ENCODE data around the gene HIPK4.

Gene HIPK4

DNA sequence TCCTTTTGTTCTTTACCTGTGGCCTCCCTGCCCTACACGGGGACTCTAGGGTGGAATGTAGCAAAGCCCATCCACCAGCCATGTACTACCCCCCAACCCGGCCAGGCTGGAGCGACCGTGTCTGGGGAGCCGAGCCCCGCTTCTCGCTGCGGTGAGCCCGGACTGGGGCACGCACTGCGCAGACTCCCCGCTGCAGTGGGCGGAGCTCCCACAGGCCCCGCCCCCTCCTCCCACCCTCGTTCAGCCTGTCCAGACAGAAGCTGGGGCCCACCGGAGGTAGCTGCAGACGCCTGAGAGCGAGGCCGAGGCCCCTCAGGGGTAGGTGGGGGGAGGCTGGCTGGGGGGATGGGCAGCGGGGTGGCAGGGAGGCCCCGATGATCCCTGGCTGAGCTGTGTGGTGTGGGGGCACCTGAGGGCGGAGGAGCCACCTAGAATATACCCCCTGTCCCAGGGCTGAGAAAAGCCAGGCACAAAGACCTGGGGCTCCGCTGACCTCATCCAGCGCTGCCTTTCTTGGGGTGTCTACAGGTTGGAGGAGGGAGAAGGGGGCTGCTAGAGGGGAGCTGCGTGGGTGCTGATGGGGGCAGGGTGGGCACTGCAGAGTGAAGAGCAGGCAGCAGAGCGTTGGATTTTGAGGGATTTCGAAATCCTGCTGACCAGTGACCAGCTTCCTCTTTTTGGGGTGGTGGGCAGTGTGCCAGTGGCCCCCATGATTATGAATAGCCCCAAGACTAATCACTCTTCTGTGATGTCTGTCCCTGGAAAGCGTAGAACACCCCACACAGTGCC, 24.2 kb downstream of the HIPK4 start:
- peak; percentile 100 for DNase-seq (ENCODE audit: low spot score)

DNA sequence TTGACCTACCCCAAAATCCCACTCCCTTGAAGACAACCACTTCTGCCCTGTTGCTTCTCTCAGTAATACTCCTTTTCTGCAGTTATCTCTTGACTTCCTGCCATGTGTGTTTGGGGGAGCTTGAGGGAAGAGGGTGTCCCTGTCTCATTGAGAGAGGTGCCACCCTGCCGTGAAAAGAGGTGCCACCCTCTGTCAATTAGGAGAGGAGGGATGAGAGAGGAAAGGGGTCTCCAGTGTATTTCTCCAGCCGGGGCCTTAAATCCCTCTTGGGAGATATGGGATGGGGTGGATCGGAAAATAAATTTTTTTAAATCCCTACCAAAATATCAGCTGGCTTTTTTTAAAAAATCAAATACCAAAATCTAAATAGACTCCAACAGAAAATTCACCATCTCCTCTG, 25.0 kb downstream of the HIPK4 start:
- no peak for DNase-seq (ENCODE audit: low spot score)

DNA sequence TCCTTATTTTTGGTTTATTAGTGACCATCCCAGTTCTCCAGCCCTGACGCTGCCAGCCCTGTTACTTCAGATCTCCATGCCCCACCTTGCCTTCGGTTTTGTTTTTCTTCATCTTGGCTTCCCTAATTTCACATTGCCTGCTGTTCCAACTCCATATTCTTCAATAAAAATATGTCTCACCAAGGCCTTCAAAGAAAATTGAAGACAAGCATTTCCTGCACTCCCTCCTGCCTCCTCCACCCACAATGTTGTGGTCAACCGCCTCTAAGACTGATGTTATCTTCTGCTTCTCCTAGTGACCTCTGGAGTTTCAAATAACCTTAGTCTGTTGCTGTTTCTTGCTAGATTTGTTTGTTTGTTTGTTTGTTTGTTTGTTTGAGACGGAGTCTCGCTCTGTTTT, 26.9 kb downstream of the HIPK4 start:
- no peak for DNase-seq (ENCODE audit: low spot score)

DNA sequence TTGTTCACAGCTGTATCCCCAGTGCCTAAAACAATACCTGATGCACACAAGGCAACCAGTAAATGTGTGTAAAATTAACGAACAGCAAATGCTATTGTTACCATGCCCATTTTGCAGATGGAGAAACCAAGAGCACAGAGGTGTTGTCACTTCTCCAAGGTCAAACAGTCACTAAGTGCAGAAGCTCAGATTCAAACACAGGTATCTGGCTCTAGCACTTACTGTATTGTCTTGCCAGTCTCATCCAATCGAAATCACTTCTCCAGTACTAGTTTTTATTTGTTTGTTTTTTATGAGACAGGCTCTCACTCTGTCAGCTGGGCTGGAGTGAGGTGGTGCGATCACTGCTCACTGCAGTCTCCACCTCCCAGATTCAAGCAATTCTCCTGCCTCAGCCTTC, 27.8 kb downstream of the HIPK4 start:
- no peak for DNase-seq (ENCODE audit: low spot score)

DNA sequence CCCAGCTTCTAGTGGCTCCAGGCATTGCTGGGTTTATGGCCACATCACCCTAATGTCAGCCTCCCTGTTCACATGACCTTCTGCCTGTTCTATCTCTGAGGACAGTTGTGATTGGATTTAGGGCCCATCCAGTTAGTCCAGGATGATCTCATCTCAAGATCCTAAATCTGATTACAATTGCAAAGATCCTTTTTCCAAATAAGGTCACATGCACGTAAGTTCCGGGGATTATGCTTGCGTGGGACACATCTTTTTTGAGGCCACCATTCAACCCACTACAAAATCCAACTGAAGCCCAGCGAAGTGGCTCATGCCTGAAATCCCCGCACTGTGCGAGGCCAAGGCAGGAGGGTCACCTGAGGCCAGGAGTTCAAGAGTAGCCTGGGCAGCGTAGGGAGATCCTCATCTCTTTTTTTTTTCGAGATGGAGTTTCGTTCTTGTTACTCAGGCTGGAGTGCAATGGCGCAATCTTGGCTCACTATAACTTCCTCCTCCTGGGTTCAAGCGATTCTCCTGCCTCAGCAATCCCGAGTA, 29.2 kb downstream of the HIPK4 start:
- no peak for DNase-seq (ENCODE audit: low spot score)

DNA sequence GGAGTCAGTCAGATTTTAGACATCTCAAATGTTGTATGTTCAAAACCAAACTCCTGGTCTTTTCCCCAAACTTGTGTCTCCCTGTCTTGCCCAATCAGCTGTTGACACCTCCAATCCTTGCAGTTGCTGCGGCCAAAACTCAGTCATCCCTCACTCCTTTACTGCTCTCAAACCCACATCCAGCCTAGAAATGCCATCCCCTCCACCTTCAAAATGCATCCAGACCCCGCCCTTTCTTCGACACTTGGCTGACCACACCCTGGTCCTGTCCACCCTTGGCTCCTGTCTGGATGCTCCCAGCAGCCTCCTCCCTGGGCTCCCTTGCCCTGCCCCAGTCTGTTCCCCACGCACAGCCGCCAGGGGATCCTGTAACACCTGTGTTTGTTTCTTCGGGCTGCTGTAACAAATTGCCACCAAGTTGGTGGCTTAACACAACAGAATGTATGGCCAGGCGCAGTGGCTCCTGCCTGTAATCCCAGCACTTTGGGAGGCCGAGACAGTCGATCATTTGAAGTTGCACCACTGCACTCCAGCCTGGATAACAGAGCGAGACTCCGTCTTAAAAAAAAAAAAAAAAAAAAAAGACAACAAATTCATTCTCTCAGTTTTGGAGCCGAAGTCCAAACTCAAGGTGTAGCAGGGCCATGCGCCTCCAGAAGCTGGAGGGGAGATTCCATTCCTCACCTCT, 29.8 kb downstream of the HIPK4 start:
- DNase-seq (ENCODE audit: low spot score): no peak

DNA sequence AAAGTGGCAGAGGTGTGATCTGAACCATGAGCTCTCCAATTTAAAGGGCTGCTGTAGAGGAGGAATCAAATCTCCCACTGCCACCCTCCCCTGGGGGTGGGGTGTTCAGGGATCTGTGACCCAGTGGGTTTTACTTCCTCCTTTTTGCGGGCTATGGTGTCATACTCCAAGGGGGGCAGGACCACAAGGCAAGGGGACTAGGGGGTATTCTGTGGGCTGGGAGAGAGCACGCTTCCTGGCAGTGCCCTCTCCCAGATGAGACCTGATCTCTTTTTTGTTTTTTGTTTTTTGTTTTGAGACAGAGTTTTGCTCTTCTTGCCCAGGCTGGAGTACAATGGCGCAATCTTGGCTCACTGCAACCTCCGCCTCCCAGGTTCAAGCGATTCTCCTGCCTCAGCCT, 31.2 kb downstream of the HIPK4 start:
- DNase-seq (ENCODE audit: low spot score): no peak

DNA sequence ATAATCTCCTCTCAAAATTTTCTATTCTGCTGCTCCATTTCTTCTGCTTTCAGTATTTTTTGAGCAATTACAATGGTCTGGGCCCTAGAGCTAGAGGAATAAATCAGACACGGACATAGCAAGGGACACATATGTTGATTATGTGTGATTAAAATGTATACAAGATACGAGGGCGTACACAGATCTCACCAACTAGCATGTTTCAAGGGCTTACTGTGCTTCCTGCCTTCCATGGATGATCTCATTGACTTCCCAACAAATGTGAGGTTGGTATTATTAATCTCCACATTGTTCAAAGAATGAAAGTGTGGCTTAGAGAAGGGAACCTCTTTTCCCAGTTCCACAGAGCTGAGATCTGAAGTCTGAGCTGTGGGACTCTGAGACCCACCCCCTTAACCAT, 32.3 kb downstream of the HIPK4 start:
- no peak for DNase-seq (ENCODE audit: low spot score)

DNA sequence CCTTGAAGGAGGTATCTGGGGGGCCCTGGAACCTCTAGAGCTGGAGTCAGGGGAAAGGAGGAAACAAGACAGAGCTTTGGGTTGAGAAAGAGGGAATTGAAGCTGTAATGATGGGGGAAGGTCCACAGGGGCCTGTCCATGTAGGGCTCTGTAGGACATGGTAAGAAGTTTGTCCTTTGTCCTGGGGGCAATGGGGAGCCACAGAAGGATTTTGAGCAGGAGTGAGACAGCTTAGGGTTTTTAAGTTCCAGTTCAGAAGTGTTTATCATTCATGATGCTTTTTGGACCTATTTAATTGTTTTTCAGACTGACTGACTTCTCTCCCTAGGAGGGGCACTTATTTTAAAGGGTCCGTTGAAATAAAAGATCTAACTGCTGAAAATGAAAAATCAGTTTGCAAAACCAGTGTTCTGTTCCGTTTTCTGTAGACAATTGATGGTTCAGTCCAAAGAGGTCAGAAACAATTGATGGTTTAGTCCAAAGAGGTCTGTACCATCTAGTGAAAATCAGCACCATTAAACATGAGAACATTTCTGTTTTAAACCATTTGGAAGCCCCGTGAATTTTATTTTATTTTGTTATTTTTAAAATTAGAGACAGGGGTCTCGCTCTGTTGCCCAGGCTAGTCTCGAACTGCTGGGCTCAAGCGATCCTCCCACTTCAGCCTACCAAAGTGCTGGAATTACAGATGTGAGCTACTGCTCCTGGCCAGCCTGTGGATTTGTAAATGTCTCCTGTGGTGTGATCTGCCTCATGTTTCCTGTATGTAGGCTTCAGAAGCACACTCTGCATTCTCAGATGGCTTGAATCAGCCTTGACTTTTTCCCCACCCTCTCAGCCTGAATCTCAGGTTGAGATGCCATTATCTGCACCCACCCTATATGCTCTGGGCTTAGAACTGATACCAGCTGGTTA, 33.0 kb downstream of the HIPK4 start:
- no peak for DNase-seq (ENCODE audit: low spot score)

DNA sequence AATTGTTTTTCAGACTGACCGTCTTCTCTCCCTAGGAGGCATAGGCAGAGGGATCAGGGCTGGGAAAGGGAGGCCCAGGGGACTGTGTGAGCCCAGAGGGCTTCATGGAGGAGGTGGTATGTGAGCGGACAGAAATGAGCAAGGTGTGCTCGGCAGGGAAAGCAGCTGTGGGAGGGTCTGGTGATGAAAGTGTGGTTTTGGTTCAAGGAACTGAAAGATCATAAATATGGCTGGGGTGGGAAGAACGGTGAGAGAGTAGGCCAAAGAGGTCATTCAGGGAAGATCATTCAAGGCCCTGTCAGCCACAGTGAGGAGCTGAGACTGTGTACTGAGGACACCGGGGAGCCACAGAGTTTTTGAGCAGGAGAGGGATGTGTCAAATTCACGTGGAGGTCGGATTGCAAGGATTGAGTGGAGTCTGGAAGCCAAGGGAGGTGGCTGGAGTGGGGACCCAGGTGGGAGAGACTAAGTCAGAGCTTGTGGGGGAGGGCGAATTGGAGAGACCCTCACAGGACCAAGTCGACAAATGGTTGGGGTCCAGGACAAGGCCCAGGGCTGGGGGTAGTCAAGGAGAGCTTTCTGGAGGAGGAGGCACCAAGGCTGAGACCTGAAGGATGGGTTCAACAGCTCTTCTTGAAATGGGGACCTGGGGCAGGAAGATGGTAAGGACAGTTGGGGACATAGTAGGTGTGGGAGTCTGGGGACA, 33.9 kb downstream of the HIPK4 start:
- DNase-seq (ENCODE audit: low spot score): no peak

DNA sequence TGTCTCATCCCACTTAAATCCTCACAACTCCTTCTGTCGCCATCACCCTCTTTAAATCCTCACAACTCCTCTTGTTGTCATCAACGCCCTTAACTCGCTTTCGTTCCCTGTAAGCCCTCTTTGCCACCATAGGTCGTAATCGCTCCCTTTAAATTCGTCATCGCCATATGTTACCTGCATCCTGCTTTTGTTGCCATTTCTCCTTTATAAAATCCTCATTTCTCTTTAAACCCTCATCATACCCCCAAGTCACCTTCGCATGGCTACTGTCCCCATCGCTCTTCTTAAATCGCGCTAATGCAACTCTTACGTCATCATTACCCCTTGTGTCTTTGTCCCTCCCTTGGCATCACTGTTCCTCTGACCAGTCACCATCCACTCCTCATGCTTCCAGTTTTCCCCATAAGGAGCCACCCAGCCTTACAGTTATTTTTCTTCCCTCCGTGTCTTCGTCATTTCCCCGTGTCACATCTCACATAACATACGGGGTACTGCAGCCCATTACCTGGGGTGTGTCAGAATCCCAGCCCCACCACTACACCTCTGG, 40.9 kb downstream of the HIPK4 start:
- DNase-seq (ENCODE audit: low spot score): peak; percentile 36

DNA sequence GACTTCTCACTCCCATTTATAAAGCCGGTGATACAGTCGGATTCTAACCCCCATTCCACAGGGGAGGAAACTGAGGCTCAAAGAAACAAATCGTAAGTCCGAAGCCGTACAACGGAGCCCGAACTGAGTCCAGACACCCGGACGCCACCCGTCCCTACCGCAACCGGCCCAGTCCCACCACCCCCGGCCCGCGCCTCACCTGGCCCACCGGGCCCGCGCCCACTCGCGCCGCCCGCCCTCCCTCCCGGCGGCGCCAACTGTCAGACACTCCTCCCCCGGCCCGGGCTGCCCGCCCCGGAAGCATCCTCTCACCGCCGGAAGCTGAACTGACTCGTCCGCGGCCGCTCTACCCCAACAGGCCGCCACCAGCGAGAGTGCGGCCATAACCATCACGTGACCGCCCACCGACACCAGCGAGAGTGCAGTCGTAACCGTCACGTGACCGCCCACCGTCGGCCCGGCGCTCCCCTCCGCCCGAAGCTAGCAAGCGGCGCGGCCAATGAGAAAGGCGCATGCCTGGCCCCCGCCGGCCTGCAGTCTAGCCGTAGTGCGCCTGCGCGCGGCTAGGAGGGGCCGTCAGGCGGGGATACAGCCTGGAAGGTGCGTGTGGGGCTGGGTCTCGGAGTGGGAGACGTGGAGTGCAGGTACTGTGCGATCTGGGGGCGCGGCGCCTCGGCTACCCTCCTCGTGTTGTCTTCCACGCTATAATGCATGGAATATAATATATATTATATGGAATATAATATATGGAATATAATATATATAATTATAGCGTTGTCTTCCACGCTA, 41.7 kb downstream of the HIPK4 start, which contains the start of the genes C19orf47 and PLD3:
TSS of gene C19orf47 (minus strand) at position 273 of the 789 bp plus-strand sequence. CDS start 6,540 bp downstream, outside the sequence.
TSS of gene PLD3 (plus strand) at position 571 of the 789 bp plus-strand sequence. CDS start 17,789 bp downstream, outside the sequence.
- DNase-seq (ENCODE audit: low spot score): peak; percentile 100

DNA sequence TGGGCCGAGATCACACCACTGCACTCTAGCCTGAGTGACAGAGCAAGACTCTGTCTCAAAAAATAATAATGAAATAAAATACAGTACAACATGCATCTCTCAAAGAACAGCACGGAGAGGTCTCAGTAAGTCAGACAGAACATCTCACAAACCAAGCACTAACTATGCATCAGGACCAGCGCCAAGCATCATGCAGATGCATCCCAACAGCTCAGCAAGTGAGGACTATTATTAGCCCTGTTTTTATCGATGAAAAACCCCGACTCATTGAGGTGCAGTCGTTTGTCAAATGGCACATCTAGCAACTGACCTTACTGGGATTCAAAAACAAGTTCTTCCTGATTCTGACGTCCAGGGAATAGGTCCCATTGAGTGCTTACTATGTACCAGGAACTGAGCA, 45.6 kb downstream of the HIPK4 start:
- no peak for DNase-seq (ENCODE audit: low spot score)

DNA sequence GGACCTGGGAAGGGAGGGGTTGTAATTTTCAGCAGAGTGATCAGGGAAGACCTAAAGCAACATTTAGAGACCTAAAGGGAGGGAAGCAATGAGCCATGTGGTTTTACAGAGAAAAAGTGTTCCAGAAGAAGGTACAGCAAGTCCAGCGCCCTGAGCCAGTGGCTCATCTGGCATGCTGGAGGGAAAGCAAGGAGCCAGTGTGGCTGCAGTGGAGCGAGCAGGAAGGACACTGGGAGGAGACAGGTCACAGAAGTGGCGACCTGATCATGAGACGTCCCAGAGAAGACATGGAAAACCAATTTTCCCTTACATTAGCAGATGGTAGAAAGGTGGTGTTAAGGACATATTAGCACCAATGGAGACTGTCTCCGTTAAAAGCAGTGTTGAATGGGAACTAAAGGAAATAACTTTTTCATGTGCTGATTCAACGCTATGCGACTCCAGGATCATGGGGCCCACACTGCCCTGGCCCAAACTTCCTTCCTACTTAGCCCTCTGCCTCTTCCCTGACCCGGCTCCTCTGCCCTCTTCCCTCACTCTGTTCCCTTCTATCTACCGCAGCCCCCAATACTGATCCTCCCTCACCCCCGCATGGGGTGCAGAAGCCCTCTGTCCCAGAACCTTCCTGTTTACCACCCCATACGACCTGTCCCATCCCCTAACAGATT, 47.2 kb downstream of the HIPK4 start:
- no peak for DNase-seq (ENCODE audit: low spot score)

DNA sequence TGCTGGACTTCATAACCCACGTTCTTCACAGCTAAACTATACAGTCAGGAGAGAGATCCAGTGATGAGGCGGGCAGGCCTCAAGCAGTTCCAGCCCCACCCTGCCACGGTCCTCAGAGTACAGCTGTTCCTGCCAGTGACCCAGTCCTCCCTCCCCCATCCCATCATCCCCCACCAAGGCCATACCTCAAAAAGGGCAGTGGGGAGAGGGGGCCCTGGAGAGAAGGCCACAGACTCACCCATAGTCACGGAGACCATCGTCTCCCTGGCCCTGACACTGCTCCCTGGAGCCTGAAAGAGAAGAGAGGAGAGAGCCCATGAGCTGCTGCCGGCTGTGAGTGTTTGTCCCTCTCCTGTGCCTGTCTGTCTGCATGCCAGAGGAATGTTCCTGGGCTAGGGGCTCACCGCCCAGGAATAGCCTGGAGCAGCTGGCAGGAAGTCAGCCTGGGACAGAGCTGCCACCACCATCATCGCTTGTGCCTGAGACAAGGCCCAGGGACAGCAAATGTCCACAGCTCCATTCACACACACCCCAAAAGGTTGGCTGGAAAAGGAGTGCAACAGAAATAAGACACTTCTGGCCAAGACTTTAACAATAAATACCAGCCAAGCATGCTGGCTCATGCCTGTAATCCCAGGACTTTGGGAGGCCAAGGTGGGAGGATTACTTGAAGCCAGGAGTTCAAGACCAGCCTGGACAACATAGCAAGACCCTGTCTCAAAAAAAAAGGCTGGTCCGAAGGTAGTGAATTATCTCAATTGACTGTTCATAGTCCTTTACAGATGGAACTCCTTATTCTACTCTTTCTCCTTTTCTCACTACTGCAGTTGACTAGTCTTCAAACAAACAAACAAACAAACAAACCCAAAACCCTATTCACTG, 48.1 kb downstream of the HIPK4 start:
- no peak for DNase-seq (ENCODE audit: low spot score)

DNA sequence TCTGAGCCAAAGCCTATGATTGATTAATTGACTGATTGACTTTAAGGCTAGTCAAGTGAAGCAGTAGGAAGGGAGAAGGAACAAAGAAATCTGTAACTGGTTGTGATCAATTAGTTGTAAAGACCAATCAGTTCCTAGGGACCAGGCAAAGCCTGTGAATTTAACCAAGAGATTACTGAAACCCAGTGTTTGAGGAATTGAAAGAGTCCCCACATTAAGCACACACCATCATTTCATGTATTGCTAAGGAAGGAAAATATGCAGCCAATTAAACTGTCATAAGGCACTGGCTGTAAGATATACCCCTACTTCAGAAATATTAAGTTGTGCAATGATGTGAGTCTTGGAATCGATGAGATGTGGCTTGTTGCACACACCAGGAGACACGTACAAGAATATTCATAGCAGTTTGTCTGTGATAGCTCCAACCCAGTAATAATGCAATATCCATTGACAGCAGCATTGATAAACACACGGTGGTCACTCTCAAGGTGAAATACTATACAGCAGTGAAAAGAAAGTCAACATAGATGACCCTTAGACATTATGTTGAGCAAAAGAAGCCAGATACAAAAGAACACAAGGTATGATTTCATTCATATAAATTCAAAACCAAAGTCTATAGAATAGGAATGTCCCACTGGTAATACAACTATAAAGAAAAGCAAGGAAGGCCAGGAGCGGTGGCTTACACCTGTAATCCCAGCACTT, 50.8 kb downstream of the HIPK4 start:
- DNase-seq (ENCODE audit: low spot score): no peak

DNA sequence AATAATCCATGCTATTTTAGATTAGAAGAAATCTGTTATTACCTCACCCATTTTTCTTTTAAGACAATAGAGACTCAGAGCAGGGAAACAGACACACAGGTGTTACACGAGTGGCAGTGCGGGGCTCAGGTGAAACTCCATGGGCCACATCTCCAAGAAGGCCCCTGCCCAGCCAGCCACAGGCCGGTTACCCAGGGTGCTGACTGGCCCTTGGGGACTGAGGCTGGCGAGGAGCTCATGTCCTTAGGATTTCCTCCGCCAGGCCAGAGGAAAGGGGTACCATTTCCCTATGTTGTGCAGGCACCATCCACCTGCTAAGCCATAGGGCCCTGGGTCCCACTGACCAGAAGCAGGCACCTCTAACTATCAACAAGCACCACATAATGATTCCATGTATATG, 52.4 kb downstream of the HIPK4 start:
- DNase-seq (ENCODE audit: low spot score): no peak

DNA sequence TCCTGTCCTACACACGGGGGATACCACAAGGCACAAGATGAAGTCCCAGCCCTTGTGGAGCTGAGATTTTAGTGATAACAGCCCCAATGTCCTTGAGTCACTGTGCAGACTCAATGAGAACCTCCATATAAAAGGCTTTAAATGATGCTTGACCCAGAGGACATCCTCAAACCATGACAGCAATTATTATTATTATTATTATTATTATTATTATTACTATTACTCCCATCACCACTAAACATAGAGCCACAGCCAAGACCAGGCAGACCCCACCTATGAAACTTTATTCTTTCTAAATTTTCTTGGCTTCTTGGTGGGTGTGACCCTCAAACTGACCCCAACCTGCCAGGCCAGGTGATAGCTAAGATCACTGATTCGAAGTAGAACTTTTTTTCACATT, 52.9 kb downstream of the HIPK4 start:
- no peak for DNase-seq (ENCODE audit: low spot score)
